Measurements from ENCODE around the gene RPL27. TPM values are rescaled to one million over a fixed set of nuclear protein-coding genes. Genes with fewer than 3 reads are reported as not detected.

Gene RPL27
- total and polyA plus RNA-seq, 2 of the 13 experiments (the other 11 are each of a cell fraction or from before 2014, with no cell fraction given), result 1,585 to 5,840 TPM

DNA sequence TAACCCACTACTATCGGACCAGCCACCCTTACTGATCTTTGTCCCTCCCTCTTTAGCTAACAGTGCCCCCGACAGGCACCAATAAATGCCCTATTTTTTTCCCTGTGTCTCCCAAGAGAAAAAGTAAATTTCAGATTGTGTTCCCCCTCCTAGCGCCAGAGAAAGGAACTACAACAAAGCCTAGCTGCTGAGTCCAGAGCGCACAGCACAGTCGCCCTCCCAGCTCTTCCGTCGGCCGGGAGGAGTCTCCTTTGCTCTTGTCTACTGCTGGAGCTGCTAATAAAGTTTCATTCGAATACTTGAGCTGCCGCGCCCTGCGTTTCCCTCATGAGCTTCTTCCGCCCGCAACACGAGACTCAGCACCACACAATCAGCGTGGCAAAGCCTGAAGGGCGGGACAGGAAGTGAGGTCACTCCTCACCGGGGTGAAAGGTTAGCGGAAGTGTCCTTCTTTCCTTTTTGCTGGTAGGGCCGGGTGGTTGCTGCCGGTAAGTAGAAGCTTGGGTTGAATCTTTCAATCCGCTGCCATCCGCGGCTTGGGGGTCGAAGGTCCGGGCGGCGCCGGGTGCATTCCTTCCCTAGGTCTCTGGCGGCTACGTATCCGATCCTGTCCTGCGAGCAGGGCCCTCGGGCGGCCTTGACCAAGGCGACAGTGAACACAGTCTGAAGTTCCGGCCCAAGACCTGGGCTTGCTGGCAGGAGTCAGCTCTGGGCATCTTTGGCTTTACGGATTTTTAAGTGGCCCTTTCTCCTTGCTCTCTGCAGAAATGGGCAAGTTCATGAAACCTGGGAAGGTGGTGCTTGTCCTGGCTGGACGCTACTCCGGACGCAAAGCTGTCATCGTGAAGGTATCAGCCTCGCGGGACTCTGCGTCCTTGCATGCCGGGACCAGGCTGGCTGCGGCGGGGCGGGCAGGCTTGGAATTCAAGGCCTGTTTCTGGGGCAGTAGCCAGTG, at the start of gene RPL27 (continued):
- TF ChIP-seq ZSCAN9 (CRISPR knock-in tag; IDR thresholded peaks at IDR 0.05; ENCODE audit: borderline replicate concordance) (peak; percentile 98), MAFK (conservative IDR thresholded peaks at IDR 0.05 in 1 of 2, IDR thresholded peaks at IDR 0.05 in 1 of 2; ENCODE audit: low read length in 2 of 2) (0 out of 4 replicates have a peak, but pooled peaks of 1 of the 2 experiments have one; percentile 21), HIC2 (CRISPR knock-in tag; IDR thresholded peaks at IDR 0.05; ENCODE audit: low read depth) (no peak), ZNF20 (CRISPR knock-in tag; IDR thresholded peaks at IDR 0.05) (no peak), ZKSCAN5 (CRISPR knock-in tag; IDR thresholded peaks at IDR 0.05) (peak; percentile 72; the same call in 1 of the 2 replicates), BCL6 (CRISPR knock-in tag; IDR thresholded peaks at IDR 0.05) (peak; percentile 88), ZNF780A (CRISPR knock-in tag; IDR thresholded peaks at IDR 0.05) (peak; percentile 47; the same call in 1 of the 2 replicates), ZNF441 (CRISPR knock-in tag; IDR thresholded peaks at IDR 0.05; ENCODE audit: borderline replicate concordance) (no peak), KMT2B (CRISPR knock-in tag; IDR thresholded peaks at IDR 0.05) (peak; percentile 93), NFIC (IDR thresholded peaks at IDR 0.05; ENCODE audit: low read length) (peak; percentile 83), ZHX1 (CRISPR knock-in tag; IDR thresholded peaks at IDR 0.05; ENCODE audit: low read depth) (peak; percentile 87; the same call in 1 of the 2 replicates), ZSCAN21 (CRISPR knock-in tag; IDR thresholded peaks at IDR 0.05; ENCODE audit: borderline replicate concordance) (peak; percentile 91), ZBTB34 (CRISPR knock-in tag; IDR thresholded peaks at IDR 0.05) (peak; percentile 89; the same call in 1 of the 2 replicates), PRDM10 (CRISPR knock-in tag; IDR thresholded peaks at IDR 0.05; ENCODE audit: low read depth) (peak; percentile 83)

Measured in HepG2 (cell line).